Liver (tissue), 9 donors: ENCODE results near the gene FBXO38. TPM values are rescaled to one million over a fixed set of nuclear protein-coding genes. Genes with fewer than 3 reads are reported as not detected.

ENCODE experiments used
- DNase-seq: peaks from one replicate; pipeline ENCODE4 v3.0.0-alpha.2; 2017; ENCODE audit warnings: low spot score
- H3K27ac ChIP-seq, 2 donors: one replicate each; pipeline ENCODE4 v1.7.0; 2013; ENCODE audit warnings: inconsistent platforms in 2 of 2, low read length in 2 of 2, control low read depth in 1 of 2, low read depth in 1 of 2, mild to moderate bottlenecking in 1 of 2
- H3K27me3 ChIP-seq, 4 donors: one replicate each; pipeline versions ENCODE4 v1.6.1 to v1.7.0; 2013; ENCODE audit warnings: low read length in 3 of 4, inconsistent platforms in 1 of 4, mild to moderate bottlenecking in 1 of 4, moderate library complexity in 1 of 4; ENCODE audit not compliant: control insufficient read depth in 4 of 4, insufficient read depth in 4 of 4
- H3K36me3 ChIP-seq, 4 donors: one replicate each; pipeline versions ENCODE4 v1.6.1 to v1.7.0; 2013; ENCODE audit warnings: low read length in 3 of 4, mild to moderate bottlenecking in 3 of 4, low read depth in 1 of 4, moderate library complexity in 1 of 4; ENCODE audit not compliant: control insufficient read depth in 4 of 4, insufficient read depth in 3 of 4
- H3K4me1 ChIP-seq, 4 donors: one replicate each; pipeline versions ENCODE4 v1.6.1 to v1.7.0; 2013; ENCODE audit warnings: low read length in 3 of 4, mild to moderate bottlenecking in 3 of 4, moderate library complexity in 1 of 4; ENCODE audit not compliant: control insufficient read depth in 4 of 4, insufficient read depth in 4 of 4
- H3K4me3 ChIP-seq, 3 donors: one replicate each; pipeline versions ENCODE4 v1.6.1 to v1.7.0; 2013; ENCODE audit warnings: low read length in 3 of 3, control low read depth in 1 of 3, low read depth in 1 of 3, mild to moderate bottlenecking in 1 of 3
- H3K9ac ChIP-seq, 2 donors: one replicate each; pipeline ENCODE4 v1.7.0; 2013; ENCODE audit warnings: low read length in 2 of 2, mild to moderate bottlenecking in 2 of 2, moderate library complexity in 2 of 2, control low read depth in 1 of 2, low read depth in 1 of 2
- H3K9me3 ChIP-seq, 4 donors: one replicate each; pipeline versions ENCODE4 v1.6.1 to v1.7.0; 2013; ENCODE audit warnings: low read length in 3 of 4; ENCODE audit not compliant: control insufficient read depth in 4 of 4
- EGR1 ChIP-seq, 2 donors: IDR thresholded peaks; 2 replicates each; pipeline ENCODE4 v1.6.1; 2016 to 2018; ENCODE audit warnings: antibody characterized with exemption in 2 of 2, low read depth in 2 of 2
- FOXA1 ChIP-seq: IDR thresholded peaks from 2 replicates; pipeline ENCODE4 v1.6.1; 2016; ENCODE audit warnings: antibody characterized with exemption
- FOXA2 ChIP-seq: IDR thresholded peaks from 2 replicates; pipeline ENCODE4 v1.6.1; 2016; ENCODE audit warnings: antibody characterized with exemption
- GABPA ChIP-seq, 2 donors: IDR thresholded peaks in 1 of 2; conservative IDR thresholded peaks in 1 of 2; 2 replicates each; pipeline ENCODE4 v1.6.1; 2016; ENCODE audit warnings: antibody characterized with exemption in 2 of 2, mild to moderate bottlenecking in 1 of 2, moderate library complexity in 1 of 2
- HNF4A ChIP-seq, 2 donors: conservative IDR thresholded peaks; 2 replicates each; pipeline ENCODE4 v1.6.1; 2016; ENCODE audit warnings: antibody characterized with exemption in 2 of 2, mild to moderate bottlenecking in 2 of 2
- HNF4G ChIP-seq: IDR thresholded peaks from 2 replicates; pipeline ENCODE4 v1.6.1; 2016; ENCODE audit warnings: antibody characterized with exemption
- JUND ChIP-seq, 2 donors: IDR thresholded peaks; 2 replicates each; pipeline ENCODE4 v1.6.1; 2016; ENCODE audit warnings: antibody characterized with exemption in 2 of 2
- NR2F2 ChIP-seq: IDR thresholded peaks from 2 replicates; pipeline ENCODE4 v1.6.1; 2016; ENCODE audit warnings: antibody characterized with exemption
- RAD21 ChIP-seq, 2 donors: IDR thresholded peaks; 2 replicates each; pipeline ENCODE4 v1.6.1; 2016; ENCODE audit warnings: antibody characterized with exemption in 2 of 2, mild to moderate bottlenecking in 2 of 2
- RXRA ChIP-seq, 2 donors: IDR thresholded peaks; 2 replicates each; pipeline ENCODE4 v1.6.1; 2017 to 2018; ENCODE audit warnings: antibody characterized with exemption in 2 of 2, mild to moderate bottlenecking in 1 of 2
- SP1 ChIP-seq: IDR thresholded peaks from 2 replicates; pipeline ENCODE4 v1.6.1; 2018; ENCODE audit warnings: antibody characterized with exemption, mild to moderate bottlenecking
- TAF1 ChIP-seq: conservative IDR thresholded peaks from 2 replicates; pipeline ENCODE4 v1.6.1; 2016; ENCODE audit warnings: antibody characterized with exemption, mild to moderate bottlenecking
- YY1 ChIP-seq: IDR thresholded peaks from 2 replicates; pipeline ENCODE4 v1.6.1; 2016; ENCODE audit warnings: antibody characterized with exemption, mild to moderate bottlenecking
- WGBS: extraction: QIAGEN DNeasy Blood & Tissue Kit; methylation state at CpG from one replicate; pipeline ENCODE4 v1.1.7; 2013; 5-methylcytosine and 5-hydroxymethylcytosine counted together
- polyA plus RNA-seq, 2 donors: library from polyadenylated mRNA; stranded (reverse) in 1 of 2; unstranded in 1 of 2; fragments of 200-250 nt in 1 of 2; fragments of >200 nt in 1 of 2; fragmentation: Nextera tagmentation in 1 of 2; extraction: Ambion mirVana in 1 of 2; gene quantifications; one replicate each; pipeline versions ENCODE4 v1.2.1 to v1.2.3, GENCODE V29; 2013 to 2015
- total RNA-seq, 2 donors: library from RNA; depleted of rRNA; stranded (reverse); fragments of >200 nt; gene quantifications; one replicate each; pipeline ENCODE4 v1.2.3, GENCODE V29; 2014
- TF ChIP-seq, protein P1 (sequence below): fragments of 150-350 bp; IDR thresholded peaks from 2 replicates; pipeline ENCODE4 v1.5.1; 2017; ENCODE audit warnings: improper control_type of control experiment, low read depth, low read length; ENCODE audit not compliant: missing input control
- TF ChIP-seq, protein P2 (sequence below): IDR thresholded peaks from 2 replicates; pipeline ENCODE4 v1.6.1; 2016; ENCODE audit warnings: antibody characterized with exemption
- TF ChIP-seq, protein P3 (sequence below): IDR thresholded peaks from 2 replicates; pipeline ENCODE4 v1.6.1; 2016; ENCODE audit warnings: antibody characterized with exemption
- TF ChIP-seq, protein P4 (sequence below): IDR thresholded peaks from 2 replicates; pipeline ENCODE4 v1.6.1; 2016; ENCODE audit warnings: antibody characterized with exemption
- TF ChIP-seq, protein P5 (sequence below): IDR thresholded peaks from 2 replicates; pipeline ENCODE4 v1.6.1; 2016; ENCODE audit warnings: antibody characterized with exemption, mild to moderate bottlenecking
- donor health status: healthy.
- donor health status: healthy.
- donor health status: healthy.
- donor health status: healthy.
- donor health status: healthy.

Gene FBXO38
- total and polyA plus RNA-seq, 4 donors = 8.2 to 40.9 (median 25.3) TPM

DNA sequence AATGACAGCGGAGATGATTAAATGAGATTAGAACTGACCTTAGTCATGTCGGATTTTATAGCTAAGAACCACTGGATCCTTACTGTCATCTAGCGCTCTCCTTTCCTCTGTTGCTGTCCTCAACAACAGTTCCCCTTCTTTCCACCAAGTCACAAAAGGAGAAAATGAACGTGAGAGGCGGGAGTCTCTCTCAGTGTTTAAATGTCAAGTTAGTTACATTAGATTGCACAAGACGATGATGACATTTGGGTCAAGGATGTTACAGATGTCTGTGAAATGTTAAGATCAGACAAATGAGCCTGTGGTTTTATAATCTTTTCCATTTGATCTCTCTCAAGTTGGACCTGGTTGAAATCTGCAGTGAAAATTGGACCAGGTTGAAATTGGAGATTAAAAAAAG lies 53.5 kb downstream of the FBXO38 start (continued):
- TF ChIP-seq, protein P1, sequence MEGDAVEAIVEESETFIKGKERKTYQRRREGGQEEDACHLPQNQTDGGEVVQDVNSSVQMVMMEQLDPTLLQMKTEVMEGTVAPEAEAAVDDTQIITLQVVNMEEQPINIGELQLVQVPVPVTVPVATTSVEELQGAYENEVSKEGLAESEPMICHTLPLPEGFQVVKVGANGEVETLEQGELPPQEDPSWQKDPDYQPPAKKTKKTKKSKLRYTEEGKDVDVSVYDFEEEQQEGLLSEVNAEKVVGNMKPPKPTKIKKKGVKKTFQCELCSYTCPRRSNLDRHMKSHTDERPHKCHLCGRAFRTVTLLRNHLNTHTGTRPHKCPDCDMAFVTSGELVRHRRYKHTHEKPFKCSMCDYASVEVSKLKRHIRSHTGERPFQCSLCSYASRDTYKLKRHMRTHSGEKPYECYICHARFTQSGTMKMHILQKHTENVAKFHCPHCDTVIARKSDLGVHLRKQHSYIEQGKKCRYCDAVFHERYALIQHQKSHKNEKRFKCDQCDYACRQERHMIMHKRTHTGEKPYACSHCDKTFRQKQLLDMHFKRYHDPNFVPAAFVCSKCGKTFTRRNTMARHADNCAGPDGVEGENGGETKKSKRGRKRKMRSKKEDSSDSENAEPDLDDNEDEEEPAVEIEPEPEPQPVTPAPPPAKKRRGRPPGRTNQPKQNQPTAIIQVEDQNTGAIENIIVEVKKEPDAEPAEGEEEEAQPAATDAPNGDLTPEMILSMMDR = no peak
- no peak for TF ChIP-seq EGR1 (IDR thresholded peaks at IDR 0.05; ENCODE audit: low read depth in 2 of 2)

DNA sequence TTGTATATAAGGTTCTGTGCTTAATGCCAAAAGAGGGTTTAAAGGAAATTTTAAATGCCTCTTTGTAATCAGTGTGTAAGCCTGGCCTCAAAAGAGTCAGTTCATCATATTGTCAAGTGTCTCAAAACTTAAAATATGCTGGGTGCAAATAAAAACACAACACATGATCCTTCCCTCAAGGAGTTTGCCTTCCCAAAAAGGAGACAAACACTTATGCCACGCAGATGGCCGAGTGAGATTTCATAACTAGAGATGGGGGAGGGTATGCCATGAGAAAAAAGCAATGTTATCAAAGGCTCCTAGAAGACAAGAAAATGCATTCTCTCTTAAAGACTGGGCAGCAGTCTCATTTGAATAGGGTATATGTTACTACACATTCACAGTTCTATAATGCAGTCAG lies 55.2 kb downstream of the FBXO38 start:
- Histone ChIP-seq H3K4me3 (no peak overlapping the region), H3K9me3 (no peaks in the 10 kb centered on the region), H3K36me3 (peaks cover 7 to 71% (median 48%) of the 10 kb centered on the region in 4 donors), H3K27me3 (no peaks in the 10 kb centered on the region), H3K9ac (no peak overlapping the region), H3K4me1 (no peaks in the 10 kb centered on the region), H3K27ac (no peak overlapping the region)
- WGBS = 70% methylated on average over 2 of the region's 2 CpGs
- TF ChIP-seq EGR1 (IDR thresholded peaks at IDR 0.05; ENCODE audit: low read depth in 2 of 2) (no peak), NR2F2 (no peak), JUND (IDR thresholded peaks at IDR 0.05) (no peak), TAF1 (no peak)
- TF ChIP-seq, protein P2, sequence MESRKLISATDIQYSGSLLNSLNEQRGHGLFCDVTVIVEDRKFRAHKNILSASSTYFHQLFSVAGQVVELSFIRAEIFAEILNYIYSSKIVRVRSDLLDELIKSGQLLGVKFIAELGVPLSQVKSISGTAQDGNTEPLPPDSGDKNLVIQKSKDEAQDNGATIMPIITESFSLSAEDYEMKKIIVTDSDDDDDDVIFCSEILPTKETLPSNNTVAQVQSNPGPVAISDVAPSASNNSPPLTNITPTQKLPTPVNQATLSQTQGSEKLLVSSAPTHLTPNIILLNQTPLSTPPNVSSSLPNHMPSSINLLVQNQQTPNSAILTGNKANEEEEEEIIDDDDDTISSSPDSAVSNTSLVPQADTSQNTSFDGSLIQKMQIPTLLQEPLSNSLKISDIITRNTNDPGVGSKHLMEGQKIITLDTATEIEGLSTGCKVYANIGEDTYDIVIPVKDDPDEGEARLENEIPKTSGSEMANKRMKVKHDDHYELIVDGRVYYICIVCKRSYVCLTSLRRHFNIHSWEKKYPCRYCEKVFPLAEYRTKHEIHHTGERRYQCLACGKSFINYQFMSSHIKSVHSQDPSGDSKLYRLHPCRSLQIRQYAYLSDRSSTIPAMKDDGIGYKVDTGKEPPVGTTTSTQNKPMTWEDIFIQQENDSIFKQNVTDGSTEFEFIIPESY = no peak
- no peak for DNase-seq

DNA sequence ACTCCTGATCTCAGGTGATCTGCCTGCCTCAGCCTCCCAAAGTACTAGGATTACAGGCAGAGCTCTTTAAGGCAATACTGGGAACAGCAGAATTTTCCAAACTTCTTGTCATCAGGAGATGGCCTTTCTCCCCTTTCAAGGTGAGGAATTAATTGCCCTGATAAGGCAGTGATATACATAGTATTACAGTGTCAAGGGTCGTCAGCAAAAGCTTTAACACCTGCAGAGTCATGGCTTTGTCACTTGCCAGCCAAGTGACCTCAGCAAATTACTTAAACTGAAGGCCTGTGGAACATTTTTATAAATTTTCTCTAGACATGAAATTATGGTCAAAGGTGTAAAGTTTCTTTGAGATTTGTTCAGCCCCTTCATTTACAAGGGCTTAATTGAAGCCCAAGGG lies 59.5 kb downstream of the FBXO38 start:
- Histone ChIP-seq H3K9ac (no peak overlapping the region), H3K9me3 (no peaks in the 10 kb centered on the region), H3K4me1 (peaks cover 0 to 3% (median 1%) of the 10 kb centered on the region in 4 donors), H3K36me3 (peaks cover 3 to 50% (median 32%) of the 10 kb centered on the region in 4 donors), H3K27ac (no peak overlapping the region), H3K27me3 (no peaks in the 10 kb centered on the region), H3K4me3 (no peak overlapping the region)
- no peak for TF ChIP-seq RAD21 (IDR thresholded peaks at IDR 0.05)
- no peak for TF ChIP-seq RXRA (IDR thresholded peaks at IDR 0.05)
- TF ChIP-seq JUND (IDR thresholded peaks at IDR 0.05) = no peak
- TF ChIP-seq NR2F2 = no peak
- TF ChIP-seq HNF4A (conservative IDR thresholded peaks at IDR 0.05) = no peak
- TF ChIP-seq, protein P3, sequence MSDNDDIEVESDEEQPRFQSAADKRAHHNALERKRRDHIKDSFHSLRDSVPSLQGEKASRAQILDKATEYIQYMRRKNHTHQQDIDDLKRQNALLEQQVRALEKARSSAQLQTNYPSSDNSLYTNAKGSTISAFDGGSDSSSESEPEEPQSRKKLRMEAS = no peak
- TF ChIP-seq, protein P4, sequence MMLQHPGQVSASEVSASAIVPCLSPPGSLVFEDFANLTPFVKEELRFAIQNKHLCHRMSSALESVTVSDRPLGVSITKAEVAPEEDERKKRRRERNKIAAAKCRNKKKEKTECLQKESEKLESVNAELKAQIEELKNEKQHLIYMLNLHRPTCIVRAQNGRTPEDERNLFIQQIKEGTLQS = no peak
- TF ChIP-seq, protein P5, sequence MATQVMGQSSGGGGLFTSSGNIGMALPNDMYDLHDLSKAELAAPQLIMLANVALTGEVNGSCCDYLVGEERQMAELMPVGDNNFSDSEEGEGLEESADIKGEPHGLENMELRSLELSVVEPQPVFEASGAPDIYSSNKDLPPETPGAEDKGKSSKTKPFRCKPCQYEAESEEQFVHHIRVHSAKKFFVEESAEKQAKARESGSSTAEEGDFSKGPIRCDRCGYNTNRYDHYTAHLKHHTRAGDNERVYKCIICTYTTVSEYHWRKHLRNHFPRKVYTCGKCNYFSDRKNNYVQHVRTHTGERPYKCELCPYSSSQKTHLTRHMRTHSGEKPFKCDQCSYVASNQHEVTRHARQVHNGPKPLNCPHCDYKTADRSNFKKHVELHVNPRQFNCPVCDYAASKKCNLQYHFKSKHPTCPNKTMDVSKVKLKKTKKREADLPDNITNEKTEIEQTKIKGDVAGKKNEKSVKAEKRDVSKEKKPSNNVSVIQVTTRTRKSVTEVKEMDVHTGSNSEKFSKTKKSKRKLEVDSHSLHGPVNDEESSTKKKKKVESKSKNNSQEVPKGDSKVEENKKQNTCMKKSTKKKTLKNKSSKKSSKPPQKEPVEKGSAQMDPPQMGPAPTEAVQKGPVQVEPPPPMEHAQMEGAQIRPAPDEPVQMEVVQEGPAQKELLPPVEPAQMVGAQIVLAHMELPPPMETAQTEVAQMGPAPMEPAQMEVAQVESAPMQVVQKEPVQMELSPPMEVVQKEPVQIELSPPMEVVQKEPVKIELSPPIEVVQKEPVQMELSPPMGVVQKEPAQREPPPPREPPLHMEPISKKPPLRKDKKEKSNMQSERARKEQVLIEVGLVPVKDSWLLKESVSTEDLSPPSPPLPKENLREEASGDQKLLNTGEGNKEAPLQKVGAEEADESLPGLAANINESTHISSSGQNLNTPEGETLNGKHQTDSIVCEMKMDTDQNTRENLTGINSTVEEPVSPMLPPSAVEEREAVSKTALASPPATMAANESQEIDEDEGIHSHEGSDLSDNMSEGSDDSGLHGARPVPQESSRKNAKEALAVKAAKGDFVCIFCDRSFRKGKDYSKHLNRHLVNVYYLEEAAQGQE = no peak
- TF ChIP-seq HNF4G = no peak
- TF ChIP-seq, protein P2 = no peak
- TF ChIP-seq FOXA2 = no peak
- TF ChIP-seq, protein P1 = no peak
- no peak for TF ChIP-seq SP1
- no peak for TF ChIP-seq EGR1 (IDR thresholded peaks at IDR 0.05; ENCODE audit: low read depth in 2 of 2)
- TF ChIP-seq FOXA1 = no peak
- TF ChIP-seq TAF1 = no peak
- TF ChIP-seq GABPA (IDR thresholded peaks at IDR 0.05 in 1 of 2, conservative IDR thresholded peaks at IDR 0.05 in 1 of 2) = no peak
- TF ChIP-seq YY1 = no peak
- DNase-seq = no peak
- WGBS = 60% methylated on average over 1 of the region's 1 CpG
